GM23338 (cell line): ENCODE measurements around the gene BAIAP2.

Source experiments
- CREB1 ChIP-seq: fragments of 250-450 bp; sonication (Bioruptor Pico); IDR thresholded peaks from 2 replicates; pipeline ENCODE4 v1.5.0; 2020; ENCODE audit warnings: low read depth, mild to moderate bottlenecking, moderate library complexity
- CTCF ChIP-seq, 2 experiments: fragments of 200-600 bp in 1 of 2; sonication (generic) in 1 of 2; conservative IDR thresholded peaks; 2 replicates each; pipeline versions ENCODE4 v1.5.1 to v1.6.1; 2016 to 2017; ENCODE audit warnings: antibody characterized with exemption in 2 of 2, low read depth in 2 of 2, mild to moderate bottlenecking in 2 of 2, moderate library complexity in 1 of 2
- ETS1 ChIP-seq: IDR thresholded peaks from 2 replicates; pipeline ENCODE4 v1.6.1; 2016; ENCODE audit warnings: antibody characterized with exemption
- EZH2 ChIP-seq: fragments of 200-600 bp; sonication (generic); IDR thresholded peaks from one replicate; pipeline ENCODE4 v1.8.0; 2017; ENCODE audit warnings: antibody characterized with exemption, mild to moderate bottlenecking, low read depth; ENCODE audit not compliant: unreplicated experiment
- EZH2phosphoT487 ChIP-seq: fragments of 200-600 bp; sonication (generic); IDR thresholded peaks from one replicate; pipeline ENCODE4 v1.8.1; 2018; ENCODE audit warnings: antibody characterized with exemption; ENCODE audit not compliant: unreplicated experiment
- JUNB ChIP-seq: IDR thresholded peaks from one replicate; pipeline ENCODE4 v1.6.1; 2016; ENCODE audit warnings: antibody characterized with exemption; ENCODE audit not compliant: unreplicated experiment
- NANOG ChIP-seq: IDR thresholded peaks from 2 replicates; pipeline ENCODE4 v1.6.1; 2016; ENCODE audit warnings: antibody characterized with exemption, borderline replicate concordance
- POLR2AphosphoS5 ChIP-seq: IDR thresholded peaks from 2 replicates; pipeline ENCODE4 v1.6.1; 2016; ENCODE audit warnings: antibody characterized with exemption, low read depth
- REST ChIP-seq: IDR thresholded peaks from one replicate; pipeline ENCODE4 v1.6.1; 2018; ENCODE audit warnings: antibody characterized with exemption; ENCODE audit not compliant: unreplicated experiment
- STAT1 ChIP-seq: IDR thresholded peaks from one replicate; pipeline ENCODE4 v1.6.1; 2016; ENCODE audit warnings: antibody characterized with exemption; ENCODE audit not compliant: unreplicated experiment
- ZNF114 ChIP-seq: fragments of 250-450 bp; sonication (Bioruptor Pico); IDR thresholded peaks from 2 replicates; pipeline ENCODE4 v1.5.0; 2020; ENCODE audit warnings: mild to moderate bottlenecking, moderate library complexity
- ZNF331 ChIP-seq: fragments of 250-450 bp; sonication (Bioruptor Pico); IDR thresholded peaks from 2 replicates; pipeline ENCODE4 v1.5.0; 2020; ENCODE audit warnings: low read depth, mild to moderate bottlenecking, moderate library complexity
- ZNF462 ChIP-seq: fragments of 250-450 bp; sonication (Bioruptor Pico); IDR thresholded peaks from 2 replicates; pipeline ENCODE4 v1.5.0; 2020; ENCODE audit warnings: mild to moderate bottlenecking, moderate library complexity

GRCh38 chr17:81160747-81161453, 125.9 kb downstream of the BAIAP2 start:
- TF ChIP-seq ZNF114 (CRISPR knock-in tag) = no peak
- no peak for TF ChIP-seq EZH2
- TF ChIP-seq CTCF (conservative IDR thresholded peaks at IDR 0.05; ENCODE audit: low read depth in 2 of 2) = no peak
- TF ChIP-seq JUNB = no peak
- TF ChIP-seq POLR2AphosphoS5 = no peak
- no peak for TF ChIP-seq CREB1 (CRISPR knock-in tag)
- TF ChIP-seq ZNF331 (CRISPR knock-in tag) = no peak
- no peak for TF ChIP-seq EZH2phosphoT487
- no peak for TF ChIP-seq ETS1
- no peak for TF ChIP-seq REST
- no peak for TF ChIP-seq STAT1
- no peak for TF ChIP-seq NANOG
- TF ChIP-seq ZNF462 = no peak
